Endothelial cell of umbilical vein (primary cell): ENCODE data around the gene KRT37.

Source experiments
- EZH2 ChIP-seq: IDR thresholded peaks from 2 replicates; pipeline ENCODE4 v1.6.1; 2012; ENCODE audit warnings: borderline replicate concordance, low read depth, mild to moderate bottlenecking, moderate library complexity, low read length, inconsistent platforms; ENCODE audit not compliant: severe bottlenecking
- GATA2 ChIP-seq: IDR thresholded peaks from 2 replicates; pipeline ENCODE4 v1.7.0; 2011; ENCODE audit warnings: low read depth, mild to moderate bottlenecking, moderate library complexity, mixed read lengths, low read length; ENCODE audit not compliant: insufficient read length, insufficient read depth
- JUN ChIP-seq: IDR thresholded peaks from 2 replicates; pipeline ENCODE4 v1.6.1; 2011; ENCODE audit warnings: borderline replicate concordance, low read depth; ENCODE audit not compliant: insufficient read length, insufficient read depth
- MYC ChIP-seq: IDR thresholded peaks from one replicate; pipeline ENCODE4 v1.6.1; 2011; ENCODE audit warnings: mild to moderate bottlenecking, low read depth, low read length
- POLR2A ChIP-seq: IDR thresholded peaks from 2 replicates; pipeline ENCODE4 v1.6.1; 2012; ENCODE audit warnings: low read depth, mild to moderate bottlenecking, control low read depth, low read length
- POLR2AphosphoS5 ChIP-seq: IDR thresholded peaks from 2 replicates; pipeline ENCODE4 v1.6.1; 2012; ENCODE audit warnings: low read depth, mild to moderate bottlenecking, control low read depth, low read length, moderate library complexity; ENCODE audit not compliant: insufficient read depth
- TF ChIP-seq, protein P1 (sequence below), 2 donors: IDR thresholded peaks; 1 replicate in 1 of 2; 2 replicates in 1 of 2; pipeline ENCODE4 v1.5.1; 2011; ENCODE audit warnings: low read length in 2 of 2, mild to moderate bottlenecking in 2 of 2, moderate library complexity in 2 of 2, control low read depth in 1 of 2, inconsistent platforms in 1 of 2, low read depth in 1 of 2; ENCODE audit not compliant: insufficient read depth in 1 of 2; ENCODE audit errors: extremely low read depth in 1 of 2
- TF ChIP-seq, protein P2 (sequence below): IDR thresholded peaks from 2 replicates; pipeline ENCODE4 v1.6.1; 2011; ENCODE audit not compliant: insufficient read depth, insufficient read length

DNA sequence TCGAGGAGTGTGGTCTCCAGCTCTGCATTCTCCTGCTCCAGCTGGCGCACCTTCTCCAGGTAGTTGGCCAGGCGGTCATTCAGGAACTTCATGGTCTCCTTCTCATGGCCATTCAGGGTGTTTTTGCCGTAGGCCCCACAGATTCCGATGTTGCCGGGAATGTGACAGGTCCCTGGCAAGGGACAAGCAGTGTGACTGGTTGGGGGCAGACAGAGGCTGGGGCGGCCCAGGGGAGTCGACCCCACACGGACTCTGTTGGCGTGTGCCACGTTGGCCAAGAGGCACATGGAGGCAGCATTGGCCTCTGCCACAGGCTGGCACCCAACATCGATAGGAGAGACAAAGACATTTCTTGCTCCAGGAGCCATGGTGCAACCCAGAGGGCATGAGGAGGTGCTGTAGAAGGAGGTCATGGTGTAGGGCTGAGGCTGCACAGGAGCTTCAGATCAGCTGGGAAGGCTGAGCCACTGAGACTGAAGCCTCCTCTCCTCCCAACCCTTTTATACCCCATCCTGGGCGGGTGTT lies at the start of gene KRT37:
- no peak for TF ChIP-seq POLR2A
- TF ChIP-seq, protein P1, sequence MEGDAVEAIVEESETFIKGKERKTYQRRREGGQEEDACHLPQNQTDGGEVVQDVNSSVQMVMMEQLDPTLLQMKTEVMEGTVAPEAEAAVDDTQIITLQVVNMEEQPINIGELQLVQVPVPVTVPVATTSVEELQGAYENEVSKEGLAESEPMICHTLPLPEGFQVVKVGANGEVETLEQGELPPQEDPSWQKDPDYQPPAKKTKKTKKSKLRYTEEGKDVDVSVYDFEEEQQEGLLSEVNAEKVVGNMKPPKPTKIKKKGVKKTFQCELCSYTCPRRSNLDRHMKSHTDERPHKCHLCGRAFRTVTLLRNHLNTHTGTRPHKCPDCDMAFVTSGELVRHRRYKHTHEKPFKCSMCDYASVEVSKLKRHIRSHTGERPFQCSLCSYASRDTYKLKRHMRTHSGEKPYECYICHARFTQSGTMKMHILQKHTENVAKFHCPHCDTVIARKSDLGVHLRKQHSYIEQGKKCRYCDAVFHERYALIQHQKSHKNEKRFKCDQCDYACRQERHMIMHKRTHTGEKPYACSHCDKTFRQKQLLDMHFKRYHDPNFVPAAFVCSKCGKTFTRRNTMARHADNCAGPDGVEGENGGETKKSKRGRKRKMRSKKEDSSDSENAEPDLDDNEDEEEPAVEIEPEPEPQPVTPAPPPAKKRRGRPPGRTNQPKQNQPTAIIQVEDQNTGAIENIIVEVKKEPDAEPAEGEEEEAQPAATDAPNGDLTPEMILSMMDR (IDR thresholded peaks at IDR 0.05; ENCODE audit: extremely low read depth in 1 of 2, insufficient read depth in 1 of 2, low read depth in 1 of 2, low read length in 2 of 2) = no peak
- no peak for TF ChIP-seq EZH2
- TF ChIP-seq POLR2AphosphoS5 = no peak
- TF ChIP-seq, protein P2, sequence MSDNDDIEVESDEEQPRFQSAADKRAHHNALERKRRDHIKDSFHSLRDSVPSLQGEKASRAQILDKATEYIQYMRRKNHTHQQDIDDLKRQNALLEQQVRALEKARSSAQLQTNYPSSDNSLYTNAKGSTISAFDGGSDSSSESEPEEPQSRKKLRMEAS = no peak
- no peak for TF ChIP-seq MYC
- no peak for TF ChIP-seq JUN
- TF ChIP-seq GATA2 = no peak
